Neural progenitor cell (in vitro differentiated cells): ENCODE results near the gene SNAI3.

Source experiments
- EZH2phosphoT487 ChIP-seq: fragments of 200-600 bp; sonication (generic); IDR thresholded peaks from 2 replicates; pipeline ENCODE4 v1.6.1; 2017; ENCODE audit warnings: antibody characterized with exemption
- TF ChIP-seq, protein P1 (sequence below): fragments of 200-600 bp; sonication (generic); IDR thresholded peaks from 2 replicates; pipeline ENCODE4 v1.5.1; 2017; ENCODE audit warnings: antibody characterized with exemption, mild to moderate bottlenecking

DNA sequence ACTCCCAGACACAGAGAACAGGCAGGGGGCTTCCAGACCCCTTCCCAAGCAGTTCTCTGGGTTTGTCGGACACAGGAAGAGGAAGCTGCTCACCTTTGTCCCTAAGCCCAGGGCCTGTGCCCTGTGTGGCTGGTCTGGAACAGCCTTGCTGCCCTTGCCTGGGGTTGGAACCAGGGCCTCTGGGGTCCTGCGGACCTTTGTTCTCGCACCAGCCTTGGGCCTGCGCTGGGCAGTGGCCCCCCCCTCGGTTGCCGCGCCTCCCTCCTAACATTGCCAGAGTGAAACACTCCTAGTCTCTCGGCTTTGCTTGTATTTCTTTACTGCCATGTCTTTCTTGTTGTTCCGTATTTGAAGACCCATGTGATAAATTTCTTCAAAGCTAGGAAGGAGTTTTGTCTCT is 56.5 kb downstream of the SNAI3 start:
- TF ChIP-seq, protein P1, sequence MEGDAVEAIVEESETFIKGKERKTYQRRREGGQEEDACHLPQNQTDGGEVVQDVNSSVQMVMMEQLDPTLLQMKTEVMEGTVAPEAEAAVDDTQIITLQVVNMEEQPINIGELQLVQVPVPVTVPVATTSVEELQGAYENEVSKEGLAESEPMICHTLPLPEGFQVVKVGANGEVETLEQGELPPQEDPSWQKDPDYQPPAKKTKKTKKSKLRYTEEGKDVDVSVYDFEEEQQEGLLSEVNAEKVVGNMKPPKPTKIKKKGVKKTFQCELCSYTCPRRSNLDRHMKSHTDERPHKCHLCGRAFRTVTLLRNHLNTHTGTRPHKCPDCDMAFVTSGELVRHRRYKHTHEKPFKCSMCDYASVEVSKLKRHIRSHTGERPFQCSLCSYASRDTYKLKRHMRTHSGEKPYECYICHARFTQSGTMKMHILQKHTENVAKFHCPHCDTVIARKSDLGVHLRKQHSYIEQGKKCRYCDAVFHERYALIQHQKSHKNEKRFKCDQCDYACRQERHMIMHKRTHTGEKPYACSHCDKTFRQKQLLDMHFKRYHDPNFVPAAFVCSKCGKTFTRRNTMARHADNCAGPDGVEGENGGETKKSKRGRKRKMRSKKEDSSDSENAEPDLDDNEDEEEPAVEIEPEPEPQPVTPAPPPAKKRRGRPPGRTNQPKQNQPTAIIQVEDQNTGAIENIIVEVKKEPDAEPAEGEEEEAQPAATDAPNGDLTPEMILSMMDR: no peak
- no peak for TF ChIP-seq EZH2phosphoT487
